GM12878 (cell line): ENCODE measurements around the gene EXO5.
"Not testable (repeated sequence)": the region's sequence is repeated elsewhere in the genome, so short reads cannot be mapped to it uniquely, and the experiment has no call there.

Source experiments
- BACH1 ChIP-seq: fragments of 450-650 bp; IDR thresholded peaks from 2 replicates; pipeline ENCODE4 v1.6.1; 2017; ENCODE audit warnings: mild to moderate bottlenecking, borderline replicate concordance
- BCL11A ChIP-seq: IDR thresholded peaks from 2 replicates; pipeline ENCODE4 v1.6.1; 2011; ENCODE audit warnings: low read depth, low read length
- EZH2 ChIP-seq: IDR thresholded peaks from 2 replicates; pipeline ENCODE4 v1.6.1; 2012; ENCODE audit warnings: low read depth, mild to moderate bottlenecking, control low read depth, inconsistent platforms, low read length, borderline replicate concordance; ENCODE audit not compliant: control insufficient read depth
- PAX8 ChIP-seq: fragments of 450-650 bp; IDR thresholded peaks from 2 replicates; pipeline ENCODE4 v1.6.1; 2017; ENCODE audit warnings: mild to moderate bottlenecking, moderate library complexity
- POLR2A ChIP-seq: IDR thresholded peaks from 2 replicates; pipeline ENCODE4 v1.6.1; 2011; ENCODE audit warnings: low read depth, mild to moderate bottlenecking, low read length
- RCOR1 ChIP-seq: conservative IDR thresholded peaks from 2 replicates; pipeline ENCODE4 v1.6.1; 2012; ENCODE audit warnings: low read depth, low read length, improper control_type of control experiment
- ZNF274 ChIP-seq: IDR thresholded peaks from one replicate; pipeline ENCODE4 v1.8.0; 2011; ENCODE audit not compliant: insufficient read length, insufficient read depth
- TF ChIP-seq, protein P1 (sequence below), 3 experiments: IDR thresholded peaks in 2 of 3; conservative IDR thresholded peaks in 1 of 3; 2 replicates each; pipeline ENCODE4 v1.5.1; 2011; ENCODE audit warnings: low read depth in 3 of 3, low read length in 3 of 3, mild to moderate bottlenecking in 3 of 3, control low read depth in 2 of 3, moderate library complexity in 2 of 3, inconsistent platforms in 1 of 3, mixed read lengths in 1 of 3; ENCODE audit not compliant: control insufficient read depth in 2 of 3, insufficient read depth in 1 of 3; ENCODE audit errors: extremely low read depth in 1 of 3
- TF ChIP-seq, protein P2 (sequence below): IDR thresholded peaks from 2 replicates; pipeline ENCODE4 v1.6.1; 2012; ENCODE audit warnings: low read depth, low read length, improper control_type of control experiment
- TF ChIP-seq, protein P3 (sequence below): IDR thresholded peaks from 2 replicates; pipeline ENCODE4 v1.6.1; 2011; ENCODE audit warnings: low read depth, low read length, improper control_type of control experiment, borderline replicate concordance
- TF ChIP-seq, protein P4 (sequence below): IDR thresholded peaks from 2 replicates; pipeline ENCODE4 v1.6.1; 2012; ENCODE audit warnings: mild to moderate bottlenecking, low read depth, low read length

DNA sequence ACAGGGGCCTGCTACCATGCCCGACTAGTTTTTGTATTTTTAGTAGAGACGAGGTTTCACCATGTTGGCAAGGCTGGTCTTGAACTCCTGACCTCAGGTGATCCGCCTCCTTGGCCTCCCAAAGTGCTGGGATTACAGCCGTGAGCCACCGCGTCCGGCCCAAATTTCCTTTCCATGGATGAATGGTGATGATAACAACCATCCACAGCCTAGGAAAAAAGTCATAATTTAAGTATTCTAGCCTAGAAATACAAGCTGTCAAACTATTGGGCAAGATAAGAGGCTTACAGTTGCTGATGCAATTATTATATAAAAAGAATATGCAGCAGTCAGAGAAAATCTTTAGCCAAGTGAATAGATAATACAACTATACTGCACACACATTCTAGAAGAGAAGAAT, 46.2 kb downstream of the EXO5 start:
- not testable (repeated sequence) for TF ChIP-seq BCL11A, ZNF274, EZH2, PAX8, POLR2A, RCOR1, BACH1
- TF ChIP-seq, protein P1, sequence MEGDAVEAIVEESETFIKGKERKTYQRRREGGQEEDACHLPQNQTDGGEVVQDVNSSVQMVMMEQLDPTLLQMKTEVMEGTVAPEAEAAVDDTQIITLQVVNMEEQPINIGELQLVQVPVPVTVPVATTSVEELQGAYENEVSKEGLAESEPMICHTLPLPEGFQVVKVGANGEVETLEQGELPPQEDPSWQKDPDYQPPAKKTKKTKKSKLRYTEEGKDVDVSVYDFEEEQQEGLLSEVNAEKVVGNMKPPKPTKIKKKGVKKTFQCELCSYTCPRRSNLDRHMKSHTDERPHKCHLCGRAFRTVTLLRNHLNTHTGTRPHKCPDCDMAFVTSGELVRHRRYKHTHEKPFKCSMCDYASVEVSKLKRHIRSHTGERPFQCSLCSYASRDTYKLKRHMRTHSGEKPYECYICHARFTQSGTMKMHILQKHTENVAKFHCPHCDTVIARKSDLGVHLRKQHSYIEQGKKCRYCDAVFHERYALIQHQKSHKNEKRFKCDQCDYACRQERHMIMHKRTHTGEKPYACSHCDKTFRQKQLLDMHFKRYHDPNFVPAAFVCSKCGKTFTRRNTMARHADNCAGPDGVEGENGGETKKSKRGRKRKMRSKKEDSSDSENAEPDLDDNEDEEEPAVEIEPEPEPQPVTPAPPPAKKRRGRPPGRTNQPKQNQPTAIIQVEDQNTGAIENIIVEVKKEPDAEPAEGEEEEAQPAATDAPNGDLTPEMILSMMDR (IDR thresholded peaks at IDR 0.05 in 2 of 3, conservative IDR thresholded peaks at IDR 0.05 in 1 of 3; ENCODE audit: control insufficient read depth in 2 of 3, extremely low read depth in 1 of 3, insufficient read depth in 1 of 3, low read depth in 3 of 3, low read length in 3 of 3), result not testable (repeated sequence)
- TF ChIP-seq, protein P2, sequence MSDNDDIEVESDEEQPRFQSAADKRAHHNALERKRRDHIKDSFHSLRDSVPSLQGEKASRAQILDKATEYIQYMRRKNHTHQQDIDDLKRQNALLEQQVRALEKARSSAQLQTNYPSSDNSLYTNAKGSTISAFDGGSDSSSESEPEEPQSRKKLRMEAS, result not testable (repeated sequence)
- TF ChIP-seq, protein P3, sequence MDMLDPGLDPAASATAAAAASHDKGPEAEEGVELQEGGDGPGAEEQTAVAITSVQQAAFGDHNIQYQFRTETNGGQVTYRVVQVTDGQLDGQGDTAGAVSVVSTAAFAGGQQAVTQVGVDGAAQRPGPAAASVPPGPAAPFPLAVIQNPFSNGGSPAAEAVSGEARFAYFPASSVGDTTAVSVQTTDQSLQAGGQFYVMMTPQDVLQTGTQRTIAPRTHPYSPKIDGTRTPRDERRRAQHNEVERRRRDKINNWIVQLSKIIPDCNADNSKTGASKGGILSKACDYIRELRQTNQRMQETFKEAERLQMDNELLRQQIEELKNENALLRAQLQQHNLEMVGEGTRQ, result not testable (repeated sequence)
- TF ChIP-seq, protein P4, sequence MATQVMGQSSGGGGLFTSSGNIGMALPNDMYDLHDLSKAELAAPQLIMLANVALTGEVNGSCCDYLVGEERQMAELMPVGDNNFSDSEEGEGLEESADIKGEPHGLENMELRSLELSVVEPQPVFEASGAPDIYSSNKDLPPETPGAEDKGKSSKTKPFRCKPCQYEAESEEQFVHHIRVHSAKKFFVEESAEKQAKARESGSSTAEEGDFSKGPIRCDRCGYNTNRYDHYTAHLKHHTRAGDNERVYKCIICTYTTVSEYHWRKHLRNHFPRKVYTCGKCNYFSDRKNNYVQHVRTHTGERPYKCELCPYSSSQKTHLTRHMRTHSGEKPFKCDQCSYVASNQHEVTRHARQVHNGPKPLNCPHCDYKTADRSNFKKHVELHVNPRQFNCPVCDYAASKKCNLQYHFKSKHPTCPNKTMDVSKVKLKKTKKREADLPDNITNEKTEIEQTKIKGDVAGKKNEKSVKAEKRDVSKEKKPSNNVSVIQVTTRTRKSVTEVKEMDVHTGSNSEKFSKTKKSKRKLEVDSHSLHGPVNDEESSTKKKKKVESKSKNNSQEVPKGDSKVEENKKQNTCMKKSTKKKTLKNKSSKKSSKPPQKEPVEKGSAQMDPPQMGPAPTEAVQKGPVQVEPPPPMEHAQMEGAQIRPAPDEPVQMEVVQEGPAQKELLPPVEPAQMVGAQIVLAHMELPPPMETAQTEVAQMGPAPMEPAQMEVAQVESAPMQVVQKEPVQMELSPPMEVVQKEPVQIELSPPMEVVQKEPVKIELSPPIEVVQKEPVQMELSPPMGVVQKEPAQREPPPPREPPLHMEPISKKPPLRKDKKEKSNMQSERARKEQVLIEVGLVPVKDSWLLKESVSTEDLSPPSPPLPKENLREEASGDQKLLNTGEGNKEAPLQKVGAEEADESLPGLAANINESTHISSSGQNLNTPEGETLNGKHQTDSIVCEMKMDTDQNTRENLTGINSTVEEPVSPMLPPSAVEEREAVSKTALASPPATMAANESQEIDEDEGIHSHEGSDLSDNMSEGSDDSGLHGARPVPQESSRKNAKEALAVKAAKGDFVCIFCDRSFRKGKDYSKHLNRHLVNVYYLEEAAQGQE, result not testable (repeated sequence)
